GM21619 (cell line): ENCODE measurements around the gene RYR2.
A peak's percentile ranks its signal among the peaks of the same experiment; 100 is the strongest.

ENCODE experiments used
- ATAC-seq: cut with Tn5 transposase; IDR thresholded peaks from one replicate; pipeline ENCODE4 v1.9.1; 2021; ENCODE audit not compliant: unreplicated experiment

RYR2 gene

DNA sequence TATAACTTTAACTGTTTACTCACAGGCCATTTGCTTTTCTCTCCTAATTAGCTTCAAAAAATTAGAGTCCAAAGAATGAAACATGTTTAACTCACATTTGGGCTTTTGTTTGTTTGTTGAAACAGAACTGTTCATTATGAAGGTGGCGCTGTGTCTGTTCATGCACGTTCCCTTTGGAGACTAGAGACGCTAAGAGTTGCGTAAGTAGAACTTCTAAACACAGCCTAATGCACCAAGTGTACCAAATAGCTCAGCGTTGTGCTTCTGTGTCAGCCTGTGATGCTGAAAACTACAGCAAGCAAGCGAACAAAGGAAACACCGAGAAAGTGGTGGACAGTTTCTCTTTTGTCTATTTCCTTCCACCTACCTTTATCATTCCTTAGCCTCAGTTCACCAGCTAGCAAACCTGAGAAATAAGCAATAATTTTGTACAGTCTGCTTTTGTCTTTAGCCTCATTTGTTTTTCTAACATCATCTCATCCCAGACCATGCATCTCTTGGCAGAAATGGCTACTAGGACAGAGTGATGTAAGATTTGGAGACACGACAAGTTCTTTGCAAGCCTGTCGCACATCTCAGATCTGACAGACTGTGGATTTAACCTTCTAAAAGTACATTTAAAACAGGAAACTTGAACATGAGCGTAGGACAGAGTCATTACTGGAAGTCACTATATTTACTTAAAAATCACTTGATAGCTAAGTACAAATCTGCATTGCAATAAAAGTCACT, 375.1 kb downstream of the RYR2 start:
- ATAC-seq: no peak

DNA sequence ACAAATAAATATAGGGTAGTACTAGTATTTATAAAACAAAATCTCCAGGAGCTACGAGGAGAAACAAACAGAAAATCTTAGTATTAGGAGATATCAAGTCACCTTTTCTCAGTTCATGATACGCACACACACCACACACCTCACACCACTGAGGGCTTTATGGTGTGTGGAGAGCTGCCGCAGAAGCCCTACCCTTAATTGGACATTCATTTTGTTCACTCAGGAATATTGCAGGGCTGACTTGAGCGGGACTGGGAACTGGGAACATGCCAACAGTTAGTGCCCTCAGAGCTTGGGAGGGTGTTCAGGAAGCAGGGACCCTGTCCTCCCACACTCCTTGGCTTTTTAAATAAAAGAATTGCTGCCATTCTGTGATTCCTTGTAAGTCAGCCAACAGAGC, 386.8 kb downstream of the RYR2 start:
- ATAC-seq: no peak

DNA sequence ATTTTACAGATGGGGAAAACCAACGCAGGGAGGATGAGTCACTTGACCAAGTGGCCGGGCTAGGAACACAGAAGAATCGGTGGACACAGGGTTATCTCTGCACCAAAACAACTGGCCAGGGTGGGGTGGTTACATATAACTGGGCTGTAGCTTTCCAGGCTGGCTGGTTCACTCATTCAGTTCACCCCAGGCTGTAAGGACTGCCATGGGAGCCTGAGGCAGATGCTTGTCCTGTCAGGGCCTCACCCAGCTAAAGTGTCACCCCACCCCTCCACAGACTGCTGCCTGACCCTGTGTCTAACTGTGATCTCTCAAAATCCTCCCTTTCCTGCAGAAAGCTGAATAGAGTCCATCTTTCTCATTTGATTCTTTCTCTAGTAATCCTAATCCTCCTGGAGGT, 387.3 kb downstream of the RYR2 start:
- ATAC-seq: no peak

DNA sequence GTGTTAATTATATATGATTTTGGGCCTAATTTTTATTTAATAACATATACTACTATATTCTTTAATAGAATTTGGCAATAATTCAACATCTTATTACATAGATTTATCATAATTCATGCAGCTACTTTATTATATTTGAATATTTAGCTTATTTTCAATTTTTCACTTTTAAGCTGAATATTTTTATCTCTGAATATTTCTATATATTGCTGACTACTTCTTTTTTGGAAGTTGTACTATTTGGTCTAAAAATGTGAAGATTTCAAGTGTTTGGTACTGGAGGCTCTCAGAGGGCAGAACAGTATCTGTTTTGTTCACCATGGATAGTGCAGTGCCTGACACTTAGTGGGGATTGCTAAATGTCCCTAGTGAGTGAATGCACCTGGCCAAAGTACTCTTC, 389.5 kb downstream of the RYR2 start:
- no peak for ATAC-seq

DNA sequence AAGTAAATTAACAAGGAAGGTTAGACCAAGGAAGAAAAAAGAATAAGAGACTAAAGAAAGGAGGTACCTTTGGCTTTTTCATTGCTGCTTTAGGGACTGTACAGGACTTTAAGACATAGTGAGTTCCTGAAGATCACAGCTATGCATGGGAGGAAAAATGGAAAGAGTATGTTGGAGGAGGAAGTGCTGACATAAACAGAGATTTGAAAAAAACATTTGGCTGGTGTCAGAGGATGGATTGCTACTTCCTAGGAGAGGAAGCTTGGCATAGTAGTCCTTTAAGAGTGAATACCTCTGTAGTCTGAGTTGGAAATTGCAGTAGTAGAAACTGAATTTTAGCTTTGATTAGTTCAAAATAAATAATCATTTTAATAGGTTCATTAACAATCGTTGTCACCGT, 398.4 kb downstream of the RYR2 start:
- no peak for ATAC-seq

DNA sequence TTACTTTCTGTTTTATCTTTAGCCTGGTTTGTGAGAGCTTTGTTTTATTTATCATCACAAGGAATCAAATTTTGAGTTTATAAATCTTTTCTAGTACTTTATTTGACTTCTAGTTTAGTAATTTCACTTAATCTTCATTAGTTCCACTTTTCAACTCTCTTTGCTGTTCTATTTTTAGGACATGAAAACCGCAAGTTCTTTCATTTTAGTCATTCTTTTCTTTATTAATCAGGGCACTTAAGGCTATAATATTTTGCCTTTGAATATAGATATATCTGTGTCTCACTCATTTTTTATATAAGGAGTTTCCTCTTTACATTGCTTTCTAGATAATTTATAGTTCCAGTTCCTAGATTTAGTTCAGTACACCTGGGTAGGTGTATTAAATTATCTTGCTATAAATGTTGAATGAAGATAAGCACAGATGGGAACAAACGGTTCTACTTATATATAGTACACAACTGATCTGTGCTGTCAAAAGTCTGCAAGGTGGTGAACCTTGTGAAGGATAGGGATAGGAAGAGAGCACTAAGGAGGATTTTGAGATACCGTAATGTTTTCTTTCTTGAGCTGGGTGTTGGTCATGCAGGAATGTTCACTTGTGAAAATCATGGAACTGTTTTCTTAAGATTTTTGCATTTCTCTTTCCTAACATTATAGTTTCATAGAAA, 402.3 kb downstream of the RYR2 start:
- no peak for ATAC-seq

DNA sequence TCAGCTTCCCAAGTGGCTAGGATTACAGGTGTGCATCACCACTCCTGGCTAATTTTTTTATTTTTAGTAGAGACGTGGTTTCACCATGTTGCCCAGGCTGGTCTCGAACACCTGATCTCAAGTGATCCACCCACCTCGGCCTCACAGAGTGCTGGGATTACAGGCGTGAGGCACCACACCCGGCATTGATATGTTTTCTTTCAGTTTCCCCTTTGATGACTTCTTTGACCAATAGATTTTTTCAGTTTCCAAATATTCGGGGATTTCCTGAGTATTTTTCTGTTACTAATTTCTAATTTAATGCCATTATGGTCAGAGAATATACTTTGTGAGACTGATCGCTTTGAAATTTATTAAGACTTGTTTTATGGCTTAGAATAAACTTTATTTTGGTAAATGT, 406.1 kb downstream of the RYR2 start:
- ATAC-seq: no peak

DNA sequence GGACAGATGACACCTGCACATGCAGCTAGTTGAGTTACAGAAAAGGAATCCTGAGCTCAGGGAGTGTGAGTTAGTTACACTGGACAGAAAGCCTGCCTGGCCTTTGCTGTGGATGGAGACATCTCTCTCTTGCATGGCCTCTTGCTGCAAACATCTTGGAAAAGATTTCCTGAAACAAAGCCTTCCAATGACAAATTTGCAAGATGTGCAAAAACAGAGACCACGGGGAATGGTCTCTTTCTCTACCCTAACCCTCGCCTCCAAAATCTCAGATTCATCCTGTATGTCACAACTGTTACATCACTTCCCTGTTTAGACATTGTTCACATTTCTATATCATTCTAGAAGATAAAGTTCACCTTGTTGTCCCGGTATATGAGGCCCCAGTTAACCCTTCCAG, 415.6 kb downstream of the RYR2 start:
- ATAC-seq: no peak

DNA sequence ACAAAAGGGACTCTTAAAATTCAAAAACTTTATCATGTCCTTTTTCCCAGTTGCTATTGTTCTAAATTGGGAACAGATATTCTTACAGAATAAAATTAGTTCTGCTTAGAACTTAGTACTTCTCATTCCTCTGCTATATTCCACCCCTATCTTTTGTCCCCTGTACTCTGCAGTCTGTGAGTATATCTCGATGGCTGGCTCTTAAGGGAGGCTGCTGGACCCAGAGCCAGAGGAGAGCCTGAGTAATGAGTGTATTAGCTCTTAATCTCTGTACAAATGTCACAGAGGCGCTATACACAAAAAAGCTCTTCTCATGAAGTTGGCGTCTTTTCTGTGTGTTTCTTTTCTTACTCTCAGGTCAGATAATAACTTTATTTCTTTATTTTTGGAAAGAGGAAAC, 425.3 kb downstream of the RYR2 start:
- ATAC-seq: no peak

DNA sequence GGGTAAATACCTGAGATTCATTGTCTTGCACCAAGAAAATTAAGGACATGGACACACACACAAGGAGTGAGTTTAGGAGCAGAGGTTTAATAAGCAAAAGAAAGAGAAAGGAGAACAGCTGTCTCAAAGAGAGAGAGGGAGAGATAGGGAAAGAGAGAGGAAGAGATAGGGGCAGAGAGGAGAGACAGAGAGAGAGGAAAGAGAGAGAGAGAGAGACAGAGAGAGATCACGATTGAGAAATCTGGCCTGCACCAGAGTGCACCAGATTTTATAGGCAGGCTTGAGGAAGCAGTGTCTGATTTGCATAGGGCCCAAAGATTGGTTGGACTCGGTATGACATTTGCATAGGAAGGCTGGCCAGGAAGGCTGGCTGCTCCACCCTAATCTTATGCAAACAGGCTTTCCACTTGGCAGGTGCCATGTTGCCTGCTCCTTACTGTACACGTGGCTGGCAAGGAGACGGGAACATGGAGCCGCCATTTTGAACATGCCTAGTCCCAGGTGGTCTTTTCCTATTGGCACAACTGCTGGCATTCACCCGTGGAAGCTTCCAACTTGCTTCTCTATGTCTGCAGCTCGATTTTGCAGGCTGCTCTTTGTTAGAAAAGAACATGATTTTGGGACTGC, 428.8 kb downstream of the RYR2 start:
- ATAC-seq: no peak

DNA sequence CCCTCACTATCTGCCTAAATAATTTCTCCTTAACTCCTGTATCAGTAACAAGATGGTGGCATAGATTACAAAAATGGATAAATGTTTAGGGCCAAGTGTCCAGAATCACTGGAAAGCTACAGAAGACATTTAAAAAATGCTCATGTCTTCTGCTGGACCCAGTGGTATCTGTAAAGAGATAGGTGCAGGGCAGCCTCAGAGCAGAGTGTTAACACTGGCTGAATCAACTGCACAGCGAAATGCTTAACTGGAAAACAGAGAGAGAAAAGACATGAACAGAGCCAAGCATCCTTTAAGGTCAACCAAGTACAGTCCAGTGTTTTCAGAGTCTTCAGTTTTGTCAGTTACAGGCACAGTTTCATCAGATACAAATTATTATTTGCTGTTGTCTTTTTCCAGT, 429.4 kb downstream of the RYR2 start:
- ATAC-seq: no peak

DNA sequence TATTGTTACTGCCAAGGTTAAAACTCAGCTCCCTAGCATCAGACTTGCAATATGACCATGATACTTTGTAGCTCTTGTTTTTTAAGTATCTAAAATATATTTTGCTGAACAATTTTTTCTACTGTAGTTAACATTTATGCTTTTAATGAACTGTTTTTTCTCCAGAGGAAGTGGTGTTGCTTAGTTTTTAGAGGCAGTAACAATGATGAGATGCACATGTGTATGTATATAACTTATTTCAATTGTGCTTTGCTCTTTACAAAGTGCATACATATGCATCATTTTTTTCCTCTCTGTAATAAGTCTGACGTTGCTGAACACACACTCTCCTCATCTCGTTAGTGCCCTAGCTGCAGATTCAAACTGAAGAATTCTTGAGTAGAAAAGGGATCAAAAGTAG, 430.0 kb downstream of the RYR2 start:
- no peak for ATAC-seq

DNA sequence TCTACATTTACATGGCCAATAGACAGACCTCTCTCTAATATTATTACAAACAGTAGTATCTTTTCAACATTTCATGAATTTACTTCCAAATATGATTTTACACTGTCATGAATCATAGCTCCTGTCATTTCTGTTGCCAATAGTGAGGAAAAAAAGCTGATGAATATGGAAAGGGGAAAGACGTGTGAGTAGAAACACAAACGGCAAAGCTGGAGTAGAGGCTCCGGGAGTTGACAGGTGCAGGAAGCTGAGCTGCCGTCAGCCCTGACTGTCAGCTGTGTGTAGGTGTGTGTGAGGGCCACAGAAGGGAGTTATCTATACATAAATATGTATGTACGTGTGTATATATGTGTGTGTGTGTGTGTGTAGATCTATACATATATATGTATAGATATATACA, 431.9 kb downstream of the RYR2 start:
- no peak for ATAC-seq

DNA sequence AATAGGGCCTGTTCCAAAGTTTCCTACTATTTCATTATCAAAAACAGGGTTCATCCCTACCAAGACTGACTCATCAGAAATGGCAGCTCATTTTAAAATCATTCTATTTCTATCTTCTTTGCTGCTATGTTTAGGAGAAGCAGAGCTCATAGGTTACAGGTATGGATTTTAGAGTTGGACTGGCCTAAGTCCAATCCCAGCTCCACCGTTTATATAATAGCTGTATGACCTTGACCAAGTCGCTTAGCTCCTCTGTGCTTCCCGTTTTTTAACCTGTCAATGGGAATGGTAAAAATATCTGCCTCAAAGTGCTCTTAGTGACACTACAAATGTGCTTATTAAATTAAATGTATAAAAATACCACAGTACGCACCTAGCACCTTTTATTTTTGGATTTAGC, 436.1 kb downstream of the RYR2 start:
- ATAC-seq: no peak

DNA sequence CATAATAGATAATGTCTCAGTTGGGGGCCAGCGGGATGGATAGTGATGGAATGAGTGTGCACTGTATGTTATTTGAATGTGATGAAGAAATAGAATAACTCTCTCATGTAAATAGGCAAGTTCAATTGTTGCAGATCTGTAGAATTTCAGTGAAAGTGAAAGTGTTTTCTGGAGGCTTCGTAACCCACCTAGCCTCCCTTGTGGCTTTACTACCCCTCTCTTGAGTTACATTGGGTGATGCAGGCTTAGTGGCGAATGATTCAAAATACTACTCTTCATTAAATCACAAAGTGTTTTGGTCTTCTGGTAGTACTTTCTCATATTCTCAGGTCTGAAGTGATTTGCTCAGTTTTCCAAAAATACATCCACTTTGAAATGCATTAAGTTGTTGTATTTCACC, 436.9 kb downstream of the RYR2 start:
- no peak for ATAC-seq

DNA sequence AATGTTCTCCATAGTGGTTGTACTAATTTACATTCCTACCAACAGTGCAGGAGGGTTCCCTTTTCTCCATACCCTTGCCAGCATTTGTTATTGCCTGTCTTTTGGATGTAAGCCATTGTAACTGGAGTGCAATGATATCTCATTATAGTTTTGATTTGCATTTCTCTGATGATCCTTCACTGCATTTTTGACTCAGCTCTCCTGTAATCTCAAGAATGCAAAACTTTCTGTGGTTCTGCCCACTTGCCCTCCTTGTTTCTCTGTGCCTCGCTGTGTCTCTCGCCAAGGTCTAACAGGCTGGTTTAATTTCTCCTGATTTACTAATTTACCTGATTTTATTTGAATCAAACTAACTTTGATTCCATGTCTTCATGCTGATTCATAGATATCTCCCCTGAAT, 440.8 kb downstream of the RYR2 start:
- no peak for ATAC-seq

DNA sequence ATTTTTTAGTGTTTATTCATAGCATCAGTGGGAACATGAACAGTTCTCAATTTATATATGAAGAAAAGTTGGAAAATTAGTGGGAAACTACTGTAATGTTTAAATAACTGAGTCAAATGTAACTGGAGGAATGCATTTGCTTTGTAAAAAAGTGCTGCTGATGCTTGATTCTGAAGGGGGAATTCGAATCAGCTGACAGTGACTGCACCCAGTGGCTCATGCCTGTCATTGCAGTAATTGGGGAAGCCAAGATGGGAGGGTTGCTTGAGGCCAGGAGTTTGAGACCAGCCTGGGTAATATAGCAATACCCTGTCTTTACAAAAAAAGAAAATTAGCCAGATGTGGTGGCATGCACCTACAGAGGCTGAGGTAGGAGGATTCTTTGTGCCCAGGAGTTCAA, 450.4 kb downstream of the RYR2 start:
- ATAC-seq: no peak

DNA sequence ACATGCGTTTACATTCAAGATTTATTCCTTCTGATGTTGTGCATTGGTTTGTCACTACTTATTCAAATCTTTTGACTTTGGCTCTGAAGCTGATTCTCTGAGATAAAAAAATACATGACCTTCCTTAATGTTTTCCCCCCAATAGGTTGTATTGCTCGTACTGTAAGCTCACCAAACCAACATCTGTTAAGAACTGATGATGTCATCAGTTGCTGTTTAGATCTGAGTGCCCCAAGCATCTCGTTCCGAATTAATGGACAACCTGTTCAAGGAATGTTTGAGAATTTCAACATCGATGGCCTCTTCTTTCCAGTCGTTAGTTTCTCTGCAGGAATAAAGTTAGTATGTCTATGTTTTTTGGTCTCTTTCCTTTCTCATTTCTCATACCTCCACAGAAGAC, 458.6 kb downstream of the RYR2 start:
- no peak for ATAC-seq

DNA sequence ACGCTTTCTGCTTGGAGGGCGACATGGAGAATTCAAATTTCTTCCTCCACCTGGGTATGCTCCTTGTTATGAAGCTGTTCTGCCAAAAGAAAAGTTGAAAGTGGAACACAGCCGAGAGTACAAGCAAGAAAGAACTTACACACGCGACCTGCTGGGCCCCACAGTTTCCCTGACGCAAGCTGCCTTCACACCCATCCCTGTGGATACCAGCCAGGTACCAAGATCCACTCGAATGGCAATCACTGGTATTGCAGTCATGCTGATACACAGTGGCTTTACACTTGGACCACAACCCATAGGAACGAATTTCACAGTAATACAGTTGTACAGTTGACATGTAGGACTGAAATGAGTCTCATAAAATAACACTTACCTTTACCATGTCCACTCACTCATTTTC, 461.3 kb downstream of the RYR2 start:
- ATAC-seq: no peak

DNA sequence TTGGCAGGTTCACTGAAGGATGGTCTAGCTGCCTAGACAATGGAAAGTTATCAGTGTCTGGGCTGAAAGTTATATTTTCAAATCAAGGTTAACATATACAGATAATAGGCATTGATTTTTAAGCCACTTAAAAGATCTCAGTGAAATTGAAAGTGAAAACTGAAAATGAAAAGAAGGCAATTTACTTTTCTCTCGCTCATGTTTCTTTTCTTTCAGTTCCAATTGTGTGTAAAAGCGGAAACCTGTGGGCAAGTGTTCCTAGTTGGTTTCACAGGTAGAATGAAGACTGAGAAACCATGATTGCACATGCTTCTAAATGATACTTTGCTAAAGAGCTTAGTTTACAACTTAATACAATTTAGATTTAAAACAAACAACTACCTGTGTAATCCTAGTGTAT, 465.0 kb downstream of the RYR2 start:
- ATAC-seq: peak; percentile 88

DNA sequence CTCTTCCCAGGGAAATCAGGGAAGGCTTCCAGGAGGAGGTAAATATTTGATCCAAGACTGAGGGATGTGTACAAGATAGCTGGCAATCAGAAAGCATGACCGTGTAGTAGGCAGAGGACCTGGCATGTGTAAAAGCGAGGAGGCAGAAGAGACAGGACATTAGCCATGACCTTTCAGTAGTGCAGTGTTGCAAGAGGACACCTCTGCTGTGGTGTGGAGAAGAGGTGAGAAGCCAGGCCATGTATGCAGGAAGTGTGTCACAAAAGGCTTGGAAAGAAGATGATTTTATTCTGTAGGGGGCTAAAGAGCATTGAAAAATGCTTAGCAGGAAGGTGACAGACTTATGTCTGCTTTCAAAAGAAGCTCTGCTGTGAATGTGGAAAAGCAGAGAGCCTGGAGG, 467.8 kb downstream of the RYR2 start:
- no peak for ATAC-seq

DNA sequence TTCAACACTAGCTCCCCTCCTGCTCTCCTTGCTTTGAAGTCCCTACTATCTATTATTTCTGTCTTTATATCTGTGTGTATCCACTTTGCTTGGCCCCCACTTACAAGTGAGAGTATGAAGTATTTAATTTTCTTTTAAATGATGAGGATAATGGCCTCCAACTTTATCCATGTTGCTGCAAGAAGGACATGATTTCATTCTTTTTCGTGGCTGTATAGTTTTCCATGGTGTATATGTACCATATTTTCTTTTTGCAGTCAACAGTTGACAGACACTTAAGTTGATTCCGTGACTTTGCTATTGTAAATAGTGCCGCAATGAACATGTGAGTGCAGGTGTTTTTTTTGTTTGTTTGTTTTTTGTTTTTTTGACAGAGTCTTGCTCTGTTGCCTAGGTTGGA, 483.1 kb downstream of the RYR2 start:
- ATAC-seq: no peak

DNA sequence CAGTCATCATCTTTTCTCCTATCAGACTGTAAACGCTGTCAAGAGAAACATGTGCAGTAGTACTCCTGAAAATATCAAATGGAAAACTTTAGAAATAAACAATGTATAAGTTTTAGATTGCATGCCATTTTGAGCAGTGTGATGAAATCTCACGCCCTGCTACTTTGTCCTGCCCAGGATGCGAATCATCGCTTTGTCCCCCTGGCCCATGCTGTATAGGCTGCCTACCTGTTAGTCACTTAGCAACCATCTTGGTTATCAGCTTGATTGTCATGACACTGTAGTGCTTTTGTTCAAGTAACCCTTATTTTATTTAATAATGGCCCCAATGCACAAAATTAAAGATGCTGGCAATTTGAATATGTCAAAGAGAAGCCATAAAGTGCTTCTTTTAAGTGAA, 485.8 kb downstream of the RYR2 start:
- ATAC-seq: no peak
